GM18511 (cell line): ENCODE data around the gene SMYD5.

ENCODE experiments used
- ATAC-seq: cut with Tn5 transposase; IDR thresholded peaks from one replicate; pipeline ENCODE4 v1.9.1; 2021; ENCODE audit warnings: mild to moderate bottlenecking, moderate library complexity; ENCODE audit not compliant: unreplicated experiment

SMYD5 gene

GRCh38 chr2:73237168-73237567 lies 23.1 kb downstream of the SMYD5 start:
- no peak for ATAC-seq

DNA sequence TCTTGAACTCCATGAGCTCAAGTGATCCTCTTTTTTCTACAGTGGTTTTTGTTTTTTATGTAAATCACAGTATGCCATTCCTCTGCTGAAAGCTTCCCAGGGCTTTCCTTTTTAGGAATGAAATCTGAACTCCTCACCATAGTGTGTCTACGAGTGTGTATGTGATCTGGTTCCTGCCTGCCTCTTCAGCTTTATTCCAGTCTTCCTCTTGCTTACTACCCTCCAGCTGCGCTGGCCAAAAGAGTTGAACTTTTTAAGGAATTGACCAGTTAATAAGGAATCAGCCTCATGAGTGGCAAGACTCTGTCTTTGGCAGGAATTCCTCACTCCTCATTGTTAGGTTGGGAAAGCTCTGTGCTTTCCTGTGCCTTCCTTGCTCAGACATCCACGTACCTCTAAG lies 24.1 kb downstream of the SMYD5 start:
- no peak for ATAC-seq

DNA sequence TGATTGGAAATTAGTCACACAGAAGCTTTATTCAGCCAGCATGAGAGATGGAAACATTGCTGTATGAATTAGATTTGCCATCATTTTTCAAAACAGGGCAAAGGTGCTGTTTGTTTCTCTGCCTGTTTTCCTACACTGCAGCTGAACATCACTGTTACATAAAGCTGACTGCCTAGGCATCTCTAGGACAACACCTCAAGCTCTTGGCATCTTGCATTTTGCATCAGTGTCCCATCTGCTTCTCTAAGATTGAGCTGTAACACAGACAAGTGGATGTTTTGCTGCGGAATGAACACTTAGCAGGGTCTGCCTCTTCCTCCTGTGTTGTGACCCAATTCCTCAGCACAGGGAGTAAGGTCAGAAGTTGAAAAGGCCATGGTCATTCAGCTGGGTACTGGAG lies 24.9 kb downstream of the SMYD5 start:
- no peak for ATAC-seq

DNA sequence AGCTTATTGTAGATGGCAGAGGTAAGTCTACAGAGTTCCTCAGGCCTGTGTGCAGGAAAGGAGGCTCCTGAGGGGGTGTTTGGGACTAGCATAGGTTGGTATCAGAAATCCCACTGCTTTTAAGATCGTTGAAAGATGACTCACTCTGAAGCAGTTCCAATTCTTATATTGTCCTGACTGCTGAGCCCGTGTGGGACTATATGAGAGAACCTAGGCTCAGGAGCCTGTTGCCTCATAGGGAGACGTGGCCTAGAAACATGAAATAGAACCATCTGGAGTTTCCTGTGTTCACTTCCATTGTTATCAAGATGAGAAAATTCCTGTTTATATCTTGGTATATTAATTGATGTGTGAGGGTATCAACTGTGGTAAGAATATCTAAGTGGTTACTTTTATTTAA lies 25.7 kb downstream of the SMYD5 start:
- ATAC-seq: no peak

GRCh38 chr2:73243884-73244570 lies 30.0 kb downstream of the SMYD5 start:
- ATAC-seq: no peak

DNA sequence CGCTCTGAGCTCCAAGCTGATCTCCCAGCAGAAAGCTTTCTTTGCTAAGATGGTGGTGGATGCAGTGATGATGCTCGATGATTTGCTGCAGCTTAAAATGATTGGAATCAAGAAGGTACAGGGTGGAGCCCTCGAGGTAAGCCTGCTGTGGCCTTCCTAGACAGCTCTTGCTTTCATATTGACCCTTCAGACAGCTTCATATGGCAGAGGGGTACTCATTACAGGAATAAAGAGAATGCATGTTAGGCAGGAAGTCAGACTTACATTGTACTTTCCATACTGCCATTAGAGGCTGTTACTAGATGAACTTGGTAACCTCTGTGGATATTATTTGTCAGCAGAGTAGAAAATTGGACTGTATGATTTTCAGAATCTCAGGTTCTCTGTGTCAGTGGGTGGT lies 30.5 kb downstream of the SMYD5 start:
- no peak for ATAC-seq

- ATAC-seq: no peak
These were observed 32.8 kb downstream of the SMYD5 start for GRCh38 chr2:73246850-73247249.

DNA sequence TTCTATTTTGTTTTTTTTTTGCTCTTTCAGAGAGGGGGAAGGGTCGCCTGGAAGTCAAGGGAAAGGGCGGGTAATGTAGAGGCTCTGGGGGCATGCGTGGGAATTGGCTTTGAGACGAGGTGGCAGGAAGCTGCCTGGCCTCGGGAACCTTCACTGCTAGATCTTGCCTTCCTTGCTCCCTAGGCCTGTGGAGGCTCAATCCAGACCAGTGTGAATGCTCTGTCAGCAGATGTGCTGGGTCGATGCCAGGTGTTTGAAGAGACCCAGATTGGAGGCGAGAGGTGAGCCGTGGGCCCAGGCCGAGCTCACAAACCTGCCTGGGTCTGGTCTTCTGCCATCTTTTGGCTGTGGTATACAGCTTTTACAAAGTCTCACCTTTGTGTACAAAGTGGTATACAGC lies 35.6 kb downstream of the SMYD5 start:
- ATAC-seq: no peak

GRCh38 chr2:73250872-73251846 lies 37.1 kb downstream of the SMYD5 start:
- no peak for ATAC-seq

DNA sequence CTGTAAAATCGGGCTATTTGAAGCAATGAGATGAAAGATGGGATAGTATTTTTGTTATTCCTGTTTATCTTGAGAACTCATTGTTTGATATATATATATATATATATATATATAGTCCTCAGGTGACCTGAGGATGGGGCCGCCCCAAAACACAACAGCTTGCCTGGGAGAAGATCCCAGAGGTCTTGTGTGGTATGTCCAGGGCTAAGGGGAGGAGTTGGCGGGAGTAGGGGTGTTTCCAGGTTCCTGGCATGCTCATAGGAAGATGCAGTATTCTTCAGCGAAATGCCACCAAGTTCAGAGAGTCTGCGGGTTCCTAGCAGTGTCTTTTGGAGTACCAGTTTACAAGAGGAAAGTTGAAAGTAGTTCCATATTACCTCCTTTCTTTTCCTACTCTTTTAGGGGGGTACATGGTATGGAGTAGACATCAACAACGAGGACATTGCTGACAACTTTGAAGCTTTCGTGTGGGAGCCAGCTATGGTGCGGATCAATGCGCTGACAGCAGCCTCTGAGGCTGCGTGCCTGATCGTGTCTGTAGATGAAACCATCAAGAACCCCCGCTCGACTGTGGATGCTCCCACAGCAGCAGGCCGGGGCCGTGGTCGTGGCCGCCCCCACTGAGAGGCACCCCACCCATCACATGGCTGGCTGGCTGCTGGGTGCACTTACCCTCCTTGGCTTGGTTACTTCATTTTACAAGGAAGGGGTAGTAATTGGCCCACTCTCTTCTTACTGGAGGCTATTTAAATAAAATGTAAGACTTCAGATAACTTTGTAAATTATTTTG lies 38.4 kb downstream of the SMYD5 start:
- ATAC-seq: no peak

DNA sequence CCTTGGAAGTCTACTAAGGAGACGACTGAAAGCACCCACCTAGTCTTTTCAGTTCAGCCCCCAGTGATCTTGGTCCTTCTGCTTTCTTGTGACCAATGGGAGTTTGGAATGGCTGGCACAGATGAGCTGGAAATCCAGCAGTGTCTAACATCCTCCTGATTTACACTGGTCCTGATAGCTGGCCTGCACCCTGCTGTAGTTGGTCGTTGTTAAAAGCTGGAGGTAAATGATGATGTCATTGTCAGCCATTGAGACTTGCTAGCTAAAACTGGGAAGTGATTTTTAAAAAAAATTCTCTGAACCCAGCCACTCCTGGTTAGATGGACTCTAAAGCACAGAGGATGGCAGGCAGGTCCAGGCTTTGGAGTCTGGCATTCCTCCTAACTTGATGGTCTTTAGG lies 39.4 kb downstream of the SMYD5 start:
- no peak for ATAC-seq

DNA sequence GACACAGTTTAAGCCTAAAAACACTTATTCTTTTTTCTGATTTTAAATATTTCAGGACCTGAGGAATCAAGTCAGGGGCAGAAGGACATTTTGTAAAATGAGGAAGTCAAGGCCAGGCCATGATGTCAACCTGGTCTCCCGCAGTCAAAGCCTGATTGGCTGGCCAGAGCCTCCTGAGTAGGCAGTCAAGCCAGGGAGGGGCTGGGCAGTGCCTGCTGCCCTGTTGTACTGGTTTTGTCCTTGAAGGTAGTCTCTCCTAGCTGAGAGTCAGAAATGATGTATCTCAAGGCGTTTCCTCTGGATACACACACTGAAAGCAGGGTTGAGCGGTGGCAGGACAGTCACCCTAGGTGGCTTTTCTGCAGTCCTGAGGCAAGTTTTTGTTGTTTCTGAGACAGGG lies 39.9 kb downstream of the SMYD5 start:
- no peak for ATAC-seq

GRCh38 chr2:73254343-73255006 lies 40.4 kb downstream of the SMYD5 start:
- ATAC-seq: no peak

GRCh38 chr2:73255007-73255644 lies 41.1 kb downstream of the SMYD5 start:
- no peak for ATAC-seq

DNA sequence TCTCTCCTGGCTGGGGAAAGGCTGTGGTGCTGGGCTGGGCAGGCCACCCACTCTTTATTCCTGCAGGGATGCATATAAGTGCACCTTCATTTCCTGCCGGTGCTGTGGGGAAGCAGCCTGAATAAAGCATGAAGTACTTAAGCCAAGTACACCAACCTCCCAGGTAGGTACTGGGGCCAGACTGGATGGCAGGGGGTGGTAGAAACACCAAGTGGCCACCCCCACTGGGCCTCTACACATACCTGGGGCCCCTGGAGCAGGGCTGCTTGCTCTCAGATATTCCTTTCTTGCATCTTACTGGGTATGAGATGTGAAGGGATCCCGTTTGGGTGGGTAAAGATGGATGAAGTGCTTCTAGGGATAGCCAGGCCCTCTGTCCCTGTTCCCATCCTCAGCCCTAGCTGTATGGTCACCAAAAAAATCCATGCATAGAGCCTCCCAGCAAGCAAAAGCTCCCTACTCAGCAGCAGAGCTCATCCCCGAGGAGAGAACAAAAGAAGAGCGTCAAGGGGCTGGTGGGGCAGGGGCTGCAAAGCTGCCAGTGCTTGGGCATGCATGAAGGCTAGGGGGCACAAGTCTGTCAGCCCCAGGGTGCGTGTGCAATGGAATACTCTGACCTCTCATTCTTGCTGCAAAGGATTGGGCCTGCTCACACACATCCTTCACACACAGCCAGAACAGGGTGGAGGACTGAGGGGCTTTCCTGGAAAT lies 42.0 kb downstream of the SMYD5 start:
- no peak for ATAC-seq

GRCh38 chr2:73256618-73256922 lies 42.5 kb downstream of the SMYD5 start:
- no peak for ATAC-seq

GRCh38 chr2:73257021-73257420 lies 43.0 kb downstream of the SMYD5 start:
- no peak for ATAC-seq

GRCh38 chr2:73257425-73258125 lies 43.5 kb downstream of the SMYD5 start:
- no peak for ATAC-seq

DNA sequence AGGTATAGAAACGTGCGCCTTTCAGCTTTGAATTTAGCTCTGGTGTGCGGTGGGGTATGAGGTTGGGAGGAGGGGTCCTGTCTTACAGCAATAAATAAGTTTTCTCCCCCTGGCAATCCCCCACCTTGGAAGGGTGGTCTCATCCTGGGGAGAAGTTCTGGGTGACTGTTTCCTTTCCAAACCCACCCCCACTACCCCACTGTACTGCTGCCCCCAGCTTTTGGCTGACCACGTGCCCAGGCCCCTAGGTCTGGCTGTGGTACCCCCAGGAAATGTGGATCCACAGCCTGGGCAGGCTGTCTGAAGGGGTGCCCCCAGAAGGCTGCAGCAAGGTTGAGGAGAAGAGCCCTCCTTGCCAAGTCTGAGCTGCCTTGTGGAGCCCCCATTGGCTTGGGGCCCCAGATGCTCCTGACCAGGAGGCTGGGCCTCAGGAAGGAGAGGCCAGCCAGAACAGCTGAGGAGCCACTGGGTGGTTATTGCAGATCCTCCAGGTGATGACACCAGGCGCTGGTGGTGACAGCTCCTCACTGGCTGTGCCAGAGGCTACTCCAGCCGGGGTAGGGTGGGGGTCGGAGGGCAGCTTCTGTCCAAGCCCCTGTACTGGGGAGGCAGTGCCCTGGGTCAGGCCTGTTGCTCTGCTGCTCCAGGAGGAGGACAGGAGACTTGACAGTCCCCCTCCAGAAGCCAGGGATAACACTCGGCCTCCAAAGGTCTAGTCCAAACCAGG lies 44.3 kb downstream of the SMYD5 start:
- ATAC-seq: no peak
